ENCODE results near the gene VTCN1.

GRCh38 chr1:117161887-117162286 lies 48.8 kb downstream of the VTCN1 start:
- TF ChIP-seq, protein P1, sequence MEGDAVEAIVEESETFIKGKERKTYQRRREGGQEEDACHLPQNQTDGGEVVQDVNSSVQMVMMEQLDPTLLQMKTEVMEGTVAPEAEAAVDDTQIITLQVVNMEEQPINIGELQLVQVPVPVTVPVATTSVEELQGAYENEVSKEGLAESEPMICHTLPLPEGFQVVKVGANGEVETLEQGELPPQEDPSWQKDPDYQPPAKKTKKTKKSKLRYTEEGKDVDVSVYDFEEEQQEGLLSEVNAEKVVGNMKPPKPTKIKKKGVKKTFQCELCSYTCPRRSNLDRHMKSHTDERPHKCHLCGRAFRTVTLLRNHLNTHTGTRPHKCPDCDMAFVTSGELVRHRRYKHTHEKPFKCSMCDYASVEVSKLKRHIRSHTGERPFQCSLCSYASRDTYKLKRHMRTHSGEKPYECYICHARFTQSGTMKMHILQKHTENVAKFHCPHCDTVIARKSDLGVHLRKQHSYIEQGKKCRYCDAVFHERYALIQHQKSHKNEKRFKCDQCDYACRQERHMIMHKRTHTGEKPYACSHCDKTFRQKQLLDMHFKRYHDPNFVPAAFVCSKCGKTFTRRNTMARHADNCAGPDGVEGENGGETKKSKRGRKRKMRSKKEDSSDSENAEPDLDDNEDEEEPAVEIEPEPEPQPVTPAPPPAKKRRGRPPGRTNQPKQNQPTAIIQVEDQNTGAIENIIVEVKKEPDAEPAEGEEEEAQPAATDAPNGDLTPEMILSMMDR (conservative IDR thresholded peaks at IDR 0.05; ENCODE audit: low read length), result no peak
- no peak for TF ChIP-seq EZH2phosphoT487 (IDR thresholded peaks at IDR 0.05; ENCODE audit: borderline replicate concordance, low read depth, low read length)
